AG08396 (cell line): ENCODE results near the gene CHST3.
"Not testable (repeated sequence)": the region's sequence is repeated elsewhere in the genome, so short reads cannot be mapped to it uniquely, and the experiment has no call there.

Source experiments
- DNase-seq: peaks from one replicate; pipeline ENCODE4 v3.0.0; 2012; ENCODE audit warnings: low spot score, mixed read lengths

The CHST3 gene

GRCh38 chr10:71950683-71951082 is 13.5 kb upstream of the CHST3 start:
- DNase-seq: no peak

- no peak for DNase-seq
Measured at GRCh38 chr10:71952745-71953144, 11.4 kb upstream of the CHST3 start.

GRCh38 chr10:71957546-71958275 is 6.5 kb upstream of the CHST3 start:
- no peak for DNase-seq

- no peak for DNase-seq
Measured at GRCh38 chr10:71959526-71959925, 4.7 kb upstream of the CHST3 start.

GRCh38 chr10:71961831-71962230 is 2.4 kb upstream of the CHST3 start:
- DNase-seq: no peak

- DNase-seq: no peak
Measured at GRCh38 chr10:71962901-71963300, 1.3 kb upstream of the CHST3 start.

GRCh38 chr10:71963351-71964097 is 671 bp upstream of the CHST3 start:
- DNase-seq: no peak

GRCh38 chr10:71964743-71965515 is 734 bp downstream of the CHST3 start:
- DNase-seq: peak; percentile 84

GRCh38 chr10:71965623-71966022 is 1.4 kb downstream of the CHST3 start:
- no peak for DNase-seq

GRCh38 chr10:71966046-71967004 is 2.1 kb downstream of the CHST3 start:
- peak; percentile 72 for DNase-seq

GRCh38 chr10:71967958-71968357 is 3.8 kb downstream of the CHST3 start:
- DNase-seq: not testable (repeated sequence)

GRCh38 chr10:71968553-71969474 is 4.6 kb downstream of the CHST3 start:
- DNase-seq: no peak

- DNase-seq: no peak
Measured at GRCh38 chr10:71969929-71970328, 5.7 kb downstream of the CHST3 start.

GRCh38 chr10:71970331-71970730 is 6.1 kb downstream of the CHST3 start:
- no peak for DNase-seq

- DNase-seq: no peak
Measured at GRCh38 chr10:71970869-71971268, 6.7 kb downstream of the CHST3 start.

- no peak for DNase-seq
Measured at GRCh38 chr10:71971311-71971731, 7.1 kb downstream of the CHST3 start.

GRCh38 chr10:71971769-71972555 is 7.8 kb downstream of the CHST3 start:
- DNase-seq: no peak

GRCh38 chr10:71972746-71973695 is 8.8 kb downstream of the CHST3 start:
- DNase-seq: no peak
